Measurements from ENCODE around the gene NOP53.

NOP53 gene

GRCh38 chr19:47778049-47778953 is 33.0 kb downstream of the NOP53 start, which contains the start of gene SELENOW:
SELENOW (plus strand) TSS chr19:47778703; CDS start chr19:47778786, 83 bp downstream.
- Histone ChIP-seq H3K4me1 (ENCODE audit: low read length) (peaks cover 9% of the 10 kb centered on the region), H4K20me1 (ENCODE audit: insufficient read depth, low read length) (no peaks in the 10 kb centered on the region), H3K4me3 (ENCODE audit: low read length) (peak within 1 kb of the TSS; percentile 86), H3K4me2 (ENCODE audit: low read length) (peak within 1 kb of the TSS; percentile 94), H2AFZ (ENCODE audit: low read depth, low read length) (peak within 1 kb of the TSS; percentile 96), H3K27me3 (ENCODE audit: low read depth, low read length) (no peaks in the 10 kb centered on the region), H3K27ac (ENCODE audit: low read length) (peak within 1 kb of the TSS; percentile 60), H3K9me3 (ENCODE audit: insufficient read depth, low read length) (no peaks in the 10 kb centered on the region), H3K9ac (ENCODE audit: low read length) (peak within 1 kb of the TSS; percentile 88), H3K79me2 (ENCODE audit: low read length) (peaks cover 16% of the 10 kb centered on the region), H3K36me3 (replicated peaks; ENCODE audit: low read depth, low read length) (no peaks in the 10 kb centered on the region)
- TF ChIP-seq, protein P1, sequence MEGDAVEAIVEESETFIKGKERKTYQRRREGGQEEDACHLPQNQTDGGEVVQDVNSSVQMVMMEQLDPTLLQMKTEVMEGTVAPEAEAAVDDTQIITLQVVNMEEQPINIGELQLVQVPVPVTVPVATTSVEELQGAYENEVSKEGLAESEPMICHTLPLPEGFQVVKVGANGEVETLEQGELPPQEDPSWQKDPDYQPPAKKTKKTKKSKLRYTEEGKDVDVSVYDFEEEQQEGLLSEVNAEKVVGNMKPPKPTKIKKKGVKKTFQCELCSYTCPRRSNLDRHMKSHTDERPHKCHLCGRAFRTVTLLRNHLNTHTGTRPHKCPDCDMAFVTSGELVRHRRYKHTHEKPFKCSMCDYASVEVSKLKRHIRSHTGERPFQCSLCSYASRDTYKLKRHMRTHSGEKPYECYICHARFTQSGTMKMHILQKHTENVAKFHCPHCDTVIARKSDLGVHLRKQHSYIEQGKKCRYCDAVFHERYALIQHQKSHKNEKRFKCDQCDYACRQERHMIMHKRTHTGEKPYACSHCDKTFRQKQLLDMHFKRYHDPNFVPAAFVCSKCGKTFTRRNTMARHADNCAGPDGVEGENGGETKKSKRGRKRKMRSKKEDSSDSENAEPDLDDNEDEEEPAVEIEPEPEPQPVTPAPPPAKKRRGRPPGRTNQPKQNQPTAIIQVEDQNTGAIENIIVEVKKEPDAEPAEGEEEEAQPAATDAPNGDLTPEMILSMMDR (IDR thresholded peaks at IDR 0.05; ENCODE audit: low read depth, low read length): no peak
- no peak for TF ChIP-seq EZH2phosphoT487 (IDR thresholded peaks at IDR 0.05; ENCODE audit: low read depth)

- Histone ChIP-seq H3K4me2 (ENCODE audit: low read length) (peak overlapping the region; percentile 94), H3K9ac (ENCODE audit: low read length) (peak overlapping the region; percentile 88), H3K27ac (ENCODE audit: low read length) (peak overlapping the region; percentile 60; the same call in 1 of the 2 replicates), H3K79me2 (ENCODE audit: low read length) (peaks cover 16% of the 10 kb centered on the region), H2AFZ (ENCODE audit: low read depth, low read length) (peak overlapping the region; percentile 96), H3K27me3 (ENCODE audit: low read depth, low read length) (no peaks in the 10 kb centered on the region), H3K9me3 (ENCODE audit: insufficient read depth, low read length) (no peaks in the 10 kb centered on the region), H3K36me3 (replicated peaks; ENCODE audit: low read depth, low read length) (no peaks in the 10 kb centered on the region), H3K4me3 (ENCODE audit: low read length) (peak overlapping the region; percentile 86), H3K4me1 (ENCODE audit: low read length) (peaks cover 9% of the 10 kb centered on the region), H4K20me1 (ENCODE audit: insufficient read depth, low read length) (no peaks in the 10 kb centered on the region)
- no peak for TF ChIP-seq EZH2phosphoT487 (IDR thresholded peaks at IDR 0.05; ENCODE audit: low read depth)
- TF ChIP-seq, protein P1 (IDR thresholded peaks at IDR 0.05; ENCODE audit: low read depth, low read length): no peak
Measured at GRCh38 chr19:47778954-47779351, 33.6 kb downstream of the NOP53 start.

DNA sequence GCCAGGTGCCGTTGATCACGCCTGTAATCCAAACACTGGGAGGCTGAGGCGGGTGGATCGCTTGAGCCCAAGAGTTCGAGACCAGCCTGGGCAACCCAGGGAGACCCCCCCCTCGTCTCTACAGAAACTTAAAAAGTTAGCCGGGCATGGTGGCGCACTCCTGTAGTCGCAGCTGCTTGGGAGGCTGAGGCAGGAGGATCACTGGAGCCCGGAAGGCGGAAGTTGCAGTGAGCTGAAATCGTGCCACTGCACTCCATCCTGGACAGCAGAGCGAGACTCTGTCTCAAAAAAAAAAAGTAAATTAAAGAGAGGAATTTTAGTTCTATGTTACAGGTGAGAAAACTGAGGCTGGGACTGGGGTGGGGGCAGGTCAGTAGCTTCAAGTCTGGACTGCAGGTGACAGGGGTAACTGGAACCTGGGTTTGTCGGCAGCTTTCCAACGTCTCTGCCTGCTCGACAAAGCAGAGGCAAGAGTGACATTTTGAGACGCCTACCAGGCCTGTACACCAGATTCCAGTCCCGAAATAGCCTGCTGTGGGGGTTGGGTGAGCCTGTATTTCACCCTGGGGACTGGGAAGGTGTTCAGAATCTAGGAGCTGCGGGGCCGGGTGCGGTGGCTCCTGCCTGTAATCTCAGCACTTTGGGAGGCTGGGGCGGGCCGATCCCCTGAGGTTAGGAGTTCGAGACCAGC is 34.3 kb downstream of the NOP53 start:
- H4K20me1 ChIP-seq (ENCODE audit: insufficient read depth, low read length): no peaks in the 10 kb centered on the region
- H3K27ac ChIP-seq (ENCODE audit: low read length): no peak overlapping the region
- H3K4me3 ChIP-seq (ENCODE audit: low read length): peak overlapping the region; percentile 86
- H3K36me3 ChIP-seq (replicated peaks; ENCODE audit: low read depth, low read length): peaks cover 4% of the 10 kb centered on the region
- no peak for TF ChIP-seq EZH2phosphoT487 (IDR thresholded peaks at IDR 0.05; ENCODE audit: low read depth)
- TF ChIP-seq, protein P1 (IDR thresholded peaks at IDR 0.05; ENCODE audit: low read depth, low read length): no peak
- H3K79me2 ChIP-seq (ENCODE audit: low read length): peaks cover 16% of the 10 kb centered on the region
- H3K9me3 ChIP-seq (ENCODE audit: insufficient read depth, low read length): no peaks in the 10 kb centered on the region
- no peaks in the 10 kb centered on the region for H3K27me3 ChIP-seq (ENCODE audit: low read depth, low read length)
- H3K9ac ChIP-seq (ENCODE audit: low read length): peak overlapping the region; percentile 88
- H3K4me1 ChIP-seq (ENCODE audit: low read length): peaks cover 9% of the 10 kb centered on the region
- peak overlapping the region; percentile 94 for H3K4me2 ChIP-seq (ENCODE audit: low read length)
- H2AFZ ChIP-seq (ENCODE audit: low read depth, low read length): no peak overlapping the region

- H3K27me3 ChIP-seq (ENCODE audit: low read depth, low read length): no peaks in the 10 kb centered on the region
- no peaks in the 10 kb centered on the region for H4K20me1 ChIP-seq (ENCODE audit: insufficient read depth, low read length)
- H3K4me3 ChIP-seq (ENCODE audit: low read length): no peak overlapping the region
- TF ChIP-seq EZH2phosphoT487 (IDR thresholded peaks at IDR 0.05; ENCODE audit: low read depth): no peak
- TF ChIP-seq, protein P1 (IDR thresholded peaks at IDR 0.05; ENCODE audit: low read depth, low read length): no peak
- H3K4me1 ChIP-seq (ENCODE audit: low read length): peaks cover 9% of the 10 kb centered on the region
- H3K4me2 ChIP-seq (ENCODE audit: low read length): no peak overlapping the region
- H3K9ac ChIP-seq (ENCODE audit: low read length): no peak overlapping the region
- H3K36me3 ChIP-seq (replicated peaks; ENCODE audit: low read depth, low read length): peaks cover 4% of the 10 kb centered on the region
- H3K79me2 ChIP-seq (ENCODE audit: low read length): peaks cover 16% of the 10 kb centered on the region
- no peak overlapping the region for H3K27ac ChIP-seq (ENCODE audit: low read length)
- no peaks in the 10 kb centered on the region for H3K9me3 ChIP-seq (ENCODE audit: insufficient read depth, low read length)
- no peak overlapping the region for H2AFZ ChIP-seq (ENCODE audit: low read depth, low read length)
Measured at GRCh38 chr19:47780215-47780551, 34.8 kb downstream of the NOP53 start.

All from OCI-LY3 (cell line).